8988T (cell line): ENCODE measurements around the gene ESYT2.
"Not testable (repeated sequence)": the region's sequence is repeated elsewhere in the genome, so short reads cannot be mapped to it uniquely, and the experiment has no call there.

Experiments
- DNase-seq: peaks from one replicate; pipeline ENCODE4 v3.0.0; 2011

The ESYT2 gene

GRCh38 chr7:158829342-158830210, at the start of gene ESYT2:
TSS of gene ESYT2 (minus strand) at chr7:158829509. CDS start at chr7:158829418, 91 bp downstream.
- DNase-seq, result peak; percentile 79

- DNase-seq, result not testable (repeated sequence)
Measured at GRCh38 chr7:158878151-158879079, 49.1 kb upstream of the ESYT2 start.

GRCh38 chr7:158876984-158877383, 47.7 kb upstream of the ESYT2 start:
- DNase-seq, result no peak

GRCh38 chr7:158869876-158870275, 40.6 kb upstream of the ESYT2 start:
- DNase-seq, result no peak

GRCh38 chr7:158868764-158869410, 39.6 kb upstream of the ESYT2 start:
- DNase-seq, result no peak

- no peak for DNase-seq
Measured at GRCh38 chr7:158867214-158867984, 38.1 kb upstream of the ESYT2 start.

- no peak for DNase-seq
Measured at GRCh38 chr7:158865977-158866376, 36.7 kb upstream of the ESYT2 start.

- no peak for DNase-seq
Measured at GRCh38 chr7:158865462-158865922, 36.2 kb upstream of the ESYT2 start.

- no peak for DNase-seq
Measured at GRCh38 chr7:158864833-158865232, 35.5 kb upstream of the ESYT2 start.

GRCh38 chr7:158864507-158864820, 35.2 kb upstream of the ESYT2 start:
- DNase-seq, result no peak

- no peak for DNase-seq
Measured at GRCh38 chr7:158863611-158864506, 34.5 kb upstream of the ESYT2 start.

- not testable (repeated sequence) for DNase-seq
Measured at GRCh38 chr7:158862985-158863610, 33.8 kb upstream of the ESYT2 start.

GRCh38 chr7:158861936-158862704, 32.8 kb upstream of the ESYT2 start:
- DNase-seq, result no peak

- DNase-seq, result no peak
Measured at GRCh38 chr7:158861004-158861787, 31.9 kb upstream of the ESYT2 start.

- DNase-seq, result no peak
Measured at GRCh38 chr7:158860394-158860793, 31.1 kb upstream of the ESYT2 start.

GRCh38 chr7:158858592-158859503, 29.5 kb upstream of the ESYT2 start:
- DNase-seq, result no peak

GRCh38 chr7:158856883-158857668, 27.8 kb upstream of the ESYT2 start:
- no peak for DNase-seq
